Stimulated activated CD4-positive, alpha-beta T cell treated with anti-CD3 and anti-CD28 coated beads, Interleukin-1b, Interleukin-23, amount 100 ng/mL, for 4 hours (primary cell): Measurements from ENCODE around the gene ETNK2.

ENCODE experiments used
- DNase-seq, 2 donors: peaks; one replicate each; pipeline ENCODE4 v3.0.0-alpha.2; 2020; ENCODE audit warnings: low read depth in 2 of 2

The ETNK2 gene, protein sequence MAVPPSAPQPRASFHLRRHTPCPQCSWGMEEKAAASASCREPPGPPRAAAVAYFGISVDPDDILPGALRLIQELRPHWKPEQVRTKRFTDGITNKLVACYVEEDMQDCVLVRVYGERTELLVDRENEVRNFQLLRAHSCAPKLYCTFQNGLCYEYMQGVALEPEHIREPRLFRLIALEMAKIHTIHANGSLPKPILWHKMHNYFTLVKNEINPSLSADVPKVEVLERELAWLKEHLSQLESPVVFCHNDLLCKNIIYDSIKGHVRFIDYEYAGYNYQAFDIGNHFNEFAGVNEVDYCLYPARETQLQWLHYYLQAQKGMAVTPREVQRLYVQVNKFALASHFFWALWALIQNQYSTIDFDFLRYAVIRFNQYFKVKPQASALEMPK

DNA sequence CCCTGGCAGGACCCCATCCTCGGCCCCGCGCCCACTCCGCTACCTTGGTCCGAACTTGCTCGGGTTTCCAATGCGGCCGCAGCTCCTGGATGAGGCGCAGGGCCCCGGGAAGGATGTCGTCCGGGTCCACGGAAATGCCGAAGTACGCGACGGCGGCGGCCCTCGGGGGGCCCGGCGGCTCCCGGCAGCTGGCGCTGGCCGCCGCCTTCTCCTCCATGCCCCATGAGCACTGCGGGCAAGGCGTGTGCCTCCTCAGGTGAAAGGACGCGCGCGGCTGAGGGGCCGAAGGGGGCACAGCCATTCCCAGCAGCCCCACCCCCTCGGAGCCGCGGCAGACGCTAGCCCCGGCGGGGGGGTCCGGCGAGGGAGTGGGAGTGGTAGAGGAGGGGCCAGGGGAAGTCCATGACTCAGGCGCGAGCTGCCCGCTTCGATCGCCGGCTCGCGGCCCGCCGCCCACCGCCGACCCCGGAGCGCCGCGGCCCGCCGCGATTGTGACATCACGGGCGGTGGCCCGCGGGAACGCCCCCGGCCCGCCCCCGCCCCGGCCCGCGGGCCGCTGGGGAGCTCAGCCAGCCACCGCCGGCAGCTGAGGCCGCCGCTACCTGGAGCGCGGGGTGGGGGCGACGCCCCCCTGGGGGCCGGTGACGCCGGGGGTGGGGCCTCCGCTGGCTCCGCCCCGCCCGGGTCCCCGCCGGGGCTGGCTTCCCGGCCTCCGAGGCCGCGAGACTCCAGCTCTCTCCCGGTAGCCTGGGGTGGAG, at the start of gene ETNK2:
Gene ETNK2, minus strand, starts transcription at position 493 of the 758 bp plus-strand sequence. Its CDS starts 192 bp downstream, at position 301.
- DNase-seq = peak; percentile 33 to 50

DNA sequence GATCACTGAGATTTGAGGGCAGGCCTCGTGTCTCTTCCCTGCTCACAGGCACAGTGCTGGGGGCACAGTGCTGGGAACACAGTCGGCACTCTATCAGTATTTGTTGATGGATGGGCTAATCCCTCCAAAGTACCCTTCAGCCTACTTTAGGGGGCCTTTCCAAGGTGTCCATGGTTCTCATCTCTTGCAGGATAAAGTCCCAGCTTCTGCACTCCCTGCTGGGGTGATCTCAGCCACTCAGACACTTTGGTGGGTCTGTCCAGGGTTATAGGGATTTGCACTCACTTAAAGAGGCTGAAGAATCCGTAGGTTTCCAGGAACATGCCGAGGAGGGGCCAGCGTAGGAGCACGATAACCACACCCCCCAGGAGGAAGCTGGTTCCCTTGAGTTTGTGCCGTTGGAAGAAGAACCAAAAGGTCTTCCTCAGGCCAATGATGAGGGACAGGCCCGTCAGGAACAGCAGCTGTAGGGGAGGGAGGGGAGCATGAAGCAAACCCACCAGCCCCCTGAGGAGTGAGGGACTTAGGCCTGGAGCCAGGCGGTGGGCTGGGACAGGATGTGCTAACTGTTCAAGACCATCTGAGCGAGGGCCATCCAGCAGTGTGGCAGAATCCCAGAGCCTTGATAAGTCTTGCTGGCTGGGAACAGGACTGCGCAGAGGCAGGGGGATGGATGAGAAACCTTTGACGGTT, 49.6 kb upstream of the ETNK2 start:
- DNase-seq = no peak

DNA sequence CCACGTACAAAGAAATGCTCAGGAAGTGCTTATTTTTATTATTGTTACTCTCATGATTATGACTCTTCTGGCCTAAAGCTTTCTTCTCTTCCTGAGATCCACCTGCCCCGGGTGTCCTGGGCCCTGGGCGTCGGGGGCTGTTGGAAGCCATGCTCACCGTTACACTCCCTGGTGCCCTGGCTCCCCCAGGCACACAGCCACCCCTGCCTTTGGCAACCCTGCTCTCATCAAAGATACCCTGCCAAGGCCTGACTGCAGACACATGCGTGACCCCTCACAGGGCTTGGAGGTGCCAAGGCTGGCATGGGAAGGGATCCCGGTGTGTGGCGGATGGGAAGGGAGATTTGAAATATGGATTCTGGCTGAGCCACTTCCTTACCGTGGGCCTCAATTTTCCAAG, 47.7 kb upstream of the ETNK2 start:
- DNase-seq = no peak

DNA sequence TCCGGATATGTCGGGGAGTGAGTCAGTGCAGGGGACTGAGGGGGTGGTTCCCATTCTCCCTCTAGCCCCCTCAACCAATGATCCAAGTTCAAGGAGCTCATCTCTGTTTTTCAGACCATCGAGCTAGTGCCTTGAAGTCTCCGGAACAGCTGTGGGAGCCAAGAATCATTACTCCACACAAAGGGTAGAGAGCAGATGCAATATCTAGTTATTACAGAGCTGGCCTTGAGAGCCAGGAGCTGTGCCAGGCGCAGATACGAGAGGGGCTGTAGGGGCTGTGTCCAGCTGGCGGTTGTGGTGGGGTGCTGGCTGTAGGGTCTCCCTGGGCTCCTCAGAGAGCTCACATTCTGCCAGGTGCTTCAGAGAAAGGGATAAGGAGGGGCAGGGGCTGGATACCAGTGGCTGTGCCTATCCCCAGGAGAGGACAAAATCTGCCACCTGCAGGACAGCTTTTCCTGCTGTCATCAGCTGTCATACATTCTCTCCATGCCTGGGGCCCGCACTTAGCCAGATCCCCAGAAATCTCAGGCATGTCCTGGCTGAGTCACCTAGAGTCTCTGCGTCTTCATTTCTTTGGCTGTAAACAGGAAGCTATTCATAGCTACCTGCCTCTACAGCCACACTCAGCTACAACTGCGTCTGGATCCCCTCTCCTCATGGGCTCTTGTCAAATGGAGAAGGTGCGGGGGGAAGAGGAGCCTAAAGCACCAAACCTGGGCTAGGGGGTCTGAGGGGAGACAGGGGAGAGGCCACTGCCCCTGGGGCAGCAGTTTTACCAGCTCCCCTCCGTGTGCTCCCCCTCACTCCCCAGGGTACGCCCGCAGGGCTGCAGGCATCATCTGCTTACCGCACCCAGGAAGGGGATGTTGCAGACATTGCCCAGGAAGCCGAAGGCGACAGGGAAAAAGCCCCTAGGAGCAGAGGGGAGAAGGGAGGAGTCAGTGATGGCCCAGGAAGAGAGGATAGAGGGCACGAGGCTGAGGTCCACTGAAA, 46.8 kb upstream of the ETNK2 start:
- no peak for DNase-seq

DNA sequence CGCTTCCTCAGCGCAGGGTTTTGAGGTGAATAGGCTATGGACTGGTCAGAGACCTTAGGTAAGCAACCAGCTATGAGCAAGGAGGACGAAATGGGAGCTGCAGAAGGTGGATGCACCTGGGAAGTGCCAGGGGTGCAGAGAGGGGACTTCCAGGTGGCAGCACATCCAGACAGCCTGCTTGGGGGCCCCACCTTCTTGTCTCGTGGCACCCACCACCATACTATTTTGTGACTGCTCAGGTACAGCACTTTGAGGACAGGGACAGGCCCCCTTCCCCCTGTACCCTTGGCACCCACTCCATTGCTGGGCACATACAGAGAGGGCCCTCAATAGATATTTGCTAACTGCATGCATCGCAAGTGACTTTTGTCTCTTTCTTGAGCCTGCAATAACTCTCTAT, 45.2 kb upstream of the ETNK2 start:
- DNase-seq = no peak

DNA sequence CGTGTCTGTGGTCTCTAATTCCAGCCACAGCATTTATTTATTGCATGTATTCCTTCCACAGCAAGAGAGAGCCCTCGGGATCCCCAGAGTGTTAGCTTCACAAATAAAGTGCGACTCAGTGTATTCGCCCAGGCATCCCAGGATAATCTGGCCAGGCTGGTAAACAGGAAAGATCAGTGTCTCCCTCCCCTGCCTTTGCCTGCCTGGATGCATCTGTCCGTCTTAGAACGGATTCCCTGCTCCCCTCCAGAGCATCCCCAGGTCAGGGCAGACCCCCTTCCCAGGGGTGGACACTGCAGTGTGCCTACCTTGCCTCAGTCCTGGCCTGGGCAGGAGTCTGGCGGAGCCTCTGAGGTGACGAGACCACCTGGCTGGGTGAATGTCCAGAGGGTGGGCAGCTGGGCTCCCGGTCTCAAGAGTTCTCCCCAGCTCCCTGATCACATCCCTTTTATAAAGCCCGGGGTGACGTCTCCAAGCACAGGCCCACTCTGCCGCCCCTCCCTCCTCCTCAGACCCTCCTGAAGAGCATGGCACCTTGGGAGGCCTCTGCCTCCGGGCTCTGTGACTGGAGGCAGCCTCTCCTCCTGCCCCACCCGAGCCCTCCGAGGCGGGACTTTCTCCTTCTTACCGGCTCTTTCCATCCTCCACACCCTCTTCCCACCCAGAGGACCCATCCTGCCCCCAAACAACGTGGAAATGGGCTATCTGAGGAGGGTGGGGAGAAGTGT, 44.4 kb upstream of the ETNK2 start, which contains the start of gene KISS1:
Gene KISS1, minus strand, starts transcription at position 424 of the 728 bp plus-strand sequence. CDS start 3,615 bp downstream, outside the sequence.
- DNase-seq = no peak

DNA sequence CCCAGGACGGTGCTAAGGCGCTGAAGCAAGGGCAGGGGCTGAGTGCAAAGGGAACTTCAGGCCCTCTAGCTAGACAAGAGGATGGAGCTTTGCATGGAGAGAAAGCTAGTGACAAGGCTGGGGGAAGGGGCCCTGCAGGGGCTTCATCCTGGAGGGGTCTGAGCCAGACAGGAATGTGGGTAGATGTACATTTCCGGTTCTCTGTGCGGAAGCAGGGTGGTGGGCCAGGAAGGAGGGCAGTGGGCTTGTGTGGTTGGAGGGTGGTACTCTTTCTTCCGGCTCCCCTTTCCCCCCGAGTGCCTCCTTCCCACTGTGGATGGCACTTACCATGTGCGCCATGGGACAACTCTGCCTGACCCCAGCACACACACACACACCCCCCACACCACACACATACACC, 42.9 kb upstream of the ETNK2 start:
- DNase-seq = no peak

DNA sequence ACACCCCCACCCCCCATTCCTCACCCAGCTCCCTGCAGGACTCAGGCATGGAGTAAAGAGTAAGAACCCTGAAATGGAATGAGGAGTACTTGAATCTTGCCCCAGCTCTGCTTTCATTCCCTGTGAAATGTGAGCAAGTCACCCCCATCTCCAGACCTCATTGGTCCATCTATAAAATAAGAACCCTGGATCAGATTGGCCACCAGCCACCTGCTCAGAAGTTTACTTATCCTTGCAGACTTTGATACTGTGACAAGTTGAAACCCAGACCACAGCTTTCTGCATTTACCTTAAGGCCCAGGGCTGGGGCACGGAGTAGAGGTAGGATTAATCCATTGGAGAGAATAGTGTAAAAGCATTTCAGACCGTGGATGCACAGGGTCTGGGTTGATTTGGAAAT, 42.2 kb upstream of the ETNK2 start:
- DNase-seq = no peak

DNA sequence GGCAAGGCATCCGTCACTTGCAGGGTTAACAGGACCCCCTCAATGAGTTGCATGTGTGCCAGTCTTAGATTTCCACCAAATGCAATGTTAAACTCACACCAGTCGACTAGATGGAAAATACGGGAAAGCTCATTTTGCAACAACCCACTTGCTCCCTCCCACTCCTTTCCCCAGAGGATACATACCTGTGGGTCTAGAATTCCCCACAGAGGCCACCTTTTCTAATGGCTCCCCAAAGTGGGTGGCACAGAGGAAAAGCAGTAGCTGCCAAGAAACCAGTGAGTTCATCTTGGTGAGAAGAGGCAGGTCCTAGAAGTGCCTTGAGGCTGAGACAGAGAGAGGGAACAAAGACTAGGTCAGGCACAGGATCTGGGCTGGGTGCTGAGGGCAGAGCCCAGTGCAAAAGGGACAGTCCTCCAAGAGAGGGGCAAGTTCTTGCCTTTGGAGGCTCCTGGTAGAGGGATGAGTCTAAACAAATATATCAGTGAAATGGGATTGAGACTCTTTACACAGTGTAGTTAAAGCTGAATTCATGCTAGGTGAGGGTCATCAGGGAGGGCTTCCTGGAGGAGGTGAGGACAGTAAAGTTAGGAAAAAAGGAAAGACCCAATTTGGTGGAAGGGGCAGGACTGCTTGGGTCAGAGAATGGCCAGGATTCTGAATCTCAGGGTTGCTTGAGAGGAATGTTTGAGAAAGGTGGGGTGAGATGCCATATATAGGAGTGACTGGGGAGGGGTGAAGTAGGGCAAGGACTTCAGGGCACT, 40.9 kb upstream of the ETNK2 start:
- no peak for DNase-seq

DNA sequence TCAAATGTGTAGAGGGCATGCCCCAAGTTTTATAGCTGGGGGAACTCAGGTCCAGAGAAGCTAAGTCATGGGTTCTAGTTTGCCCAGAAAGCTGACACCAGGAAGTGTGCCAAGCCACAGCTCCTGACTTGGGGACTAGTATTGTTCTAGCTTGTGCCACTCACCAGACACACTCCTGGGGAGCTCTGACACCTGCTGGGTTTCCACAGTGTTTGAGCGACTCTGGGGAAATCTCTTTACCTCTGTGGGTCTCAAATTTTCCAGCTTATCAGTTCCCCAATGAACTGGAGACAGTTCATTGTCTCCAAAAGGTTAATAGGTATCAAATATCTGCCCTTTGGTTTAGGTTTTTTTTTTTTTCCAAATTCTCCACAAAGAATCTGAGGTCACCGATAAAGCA, 40.2 kb upstream of the ETNK2 start:
- DNase-seq = no peak

DNA sequence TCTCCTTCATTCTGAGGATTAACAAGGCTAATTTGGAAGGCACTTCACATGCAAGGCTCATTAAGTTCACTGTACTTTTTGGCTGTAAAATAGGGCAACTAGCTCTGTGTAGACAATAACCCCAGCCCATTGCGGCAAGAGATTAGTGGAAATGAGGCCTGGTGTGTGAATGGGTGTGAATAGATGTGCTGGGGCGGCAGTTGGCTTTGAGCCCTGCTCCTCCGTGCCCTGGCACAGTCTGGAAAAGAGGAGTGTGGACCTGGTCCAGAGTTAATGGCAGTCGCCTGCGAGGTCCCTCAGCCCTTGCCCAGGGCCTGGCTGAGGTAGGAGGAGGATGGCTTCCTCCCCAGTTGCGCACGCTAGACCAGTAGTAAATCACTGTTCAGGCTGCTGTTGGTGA, 39.6 kb upstream of the ETNK2 start:
- no peak for DNase-seq

DNA sequence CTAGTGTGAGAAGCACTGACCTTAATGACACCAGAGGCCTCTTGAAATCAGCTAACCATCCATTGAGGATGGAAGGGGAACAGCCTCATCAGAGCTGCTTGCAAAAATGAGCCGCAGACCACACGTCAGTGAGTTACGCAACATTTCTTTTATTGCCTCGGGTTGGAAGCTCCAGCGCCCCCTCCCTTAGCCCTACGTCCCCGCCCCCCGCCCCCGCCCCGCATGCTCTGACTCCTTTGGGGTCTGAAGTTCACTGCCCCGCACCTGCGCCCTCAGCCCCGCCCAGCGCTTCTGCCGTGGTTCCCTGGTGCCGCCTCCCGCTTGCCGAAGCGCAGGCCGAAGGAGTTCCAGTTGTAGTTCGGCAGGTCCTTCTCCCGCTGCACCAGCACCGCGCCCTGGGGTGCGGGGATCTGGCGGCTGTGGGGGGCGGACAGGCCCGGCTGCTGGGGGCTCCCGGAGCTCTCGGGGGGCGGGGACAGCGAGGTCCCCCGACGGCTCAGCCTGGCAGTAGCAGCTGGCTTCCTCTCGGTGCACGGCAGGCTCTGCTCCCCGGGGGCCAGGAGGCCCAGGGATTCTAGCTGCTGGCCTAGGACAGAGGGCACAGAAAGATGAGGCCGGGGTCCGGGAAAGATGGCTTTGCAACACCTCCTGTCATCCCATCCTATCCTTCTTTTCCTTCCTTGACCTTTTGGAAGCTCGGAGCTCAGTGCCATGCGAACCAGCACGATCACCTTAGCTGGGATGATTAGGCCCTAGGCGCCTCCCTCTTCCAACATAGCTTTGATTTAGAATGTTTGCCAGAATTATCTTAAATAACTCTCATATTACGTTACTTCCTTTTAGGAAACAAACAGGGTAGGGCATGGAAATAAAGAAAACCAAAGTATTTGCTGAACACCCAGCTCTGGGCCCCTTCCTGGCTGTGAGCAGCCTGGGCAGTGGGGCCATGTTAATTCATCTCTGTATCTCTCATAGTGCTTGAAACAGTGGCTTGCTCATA, 38.7 kb upstream of the ETNK2 start:
- DNase-seq = peak in 1 of 2 donors; percentile 5

DNA sequence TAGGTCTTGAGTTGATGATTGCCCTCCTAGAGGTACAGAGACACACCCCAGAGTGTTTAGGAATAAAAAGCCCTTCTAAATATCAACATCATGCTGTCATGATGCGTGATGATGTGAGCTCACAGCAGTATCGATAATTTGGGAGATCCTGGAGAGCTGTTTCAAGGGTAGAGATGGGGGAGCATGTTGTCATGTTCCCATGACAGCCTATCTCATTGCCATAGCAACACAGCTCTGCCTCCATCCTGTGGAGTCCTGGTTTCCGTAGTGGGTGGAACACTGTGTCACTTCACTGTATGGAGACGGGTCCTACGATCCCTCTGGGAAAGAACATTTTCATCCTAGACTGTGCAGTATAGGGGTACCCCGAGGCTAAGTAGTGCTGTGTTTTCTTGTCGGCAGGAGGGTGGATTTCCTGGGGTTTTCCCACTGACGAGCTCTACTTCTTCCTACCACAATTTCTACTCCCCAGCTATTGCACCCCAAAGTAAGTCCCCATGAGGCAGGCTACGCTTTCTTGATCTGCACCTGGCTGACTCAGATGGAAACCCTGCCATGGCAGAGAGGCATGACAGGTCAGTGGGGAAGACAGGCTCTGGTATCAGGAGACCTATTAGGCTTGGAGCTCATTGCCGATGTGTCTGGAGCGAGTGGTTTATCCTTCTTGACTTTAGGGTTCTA, 37.3 kb upstream of the ETNK2 start:
- DNase-seq = no peak

DNA sequence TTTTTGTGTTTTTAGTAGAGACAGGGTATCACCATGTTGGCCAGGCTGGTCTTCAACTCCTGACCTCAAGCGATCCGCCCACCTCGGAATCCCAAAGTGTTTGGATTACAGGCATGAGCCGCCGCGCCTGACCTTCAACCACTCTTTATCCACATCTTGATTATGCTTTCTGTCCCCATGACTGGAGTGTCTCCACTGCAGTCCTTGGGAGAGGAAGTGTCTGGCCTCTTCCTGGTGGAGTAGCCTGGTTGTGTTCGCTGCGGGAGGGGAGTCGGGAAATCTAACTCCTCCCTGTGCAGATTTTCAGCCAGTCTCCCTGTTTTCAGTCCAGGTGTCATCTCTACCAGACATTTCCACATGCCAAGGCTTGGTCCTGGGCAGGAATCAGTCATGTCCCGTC, 34.8 kb upstream of the ETNK2 start:
- no peak for DNase-seq

DNA sequence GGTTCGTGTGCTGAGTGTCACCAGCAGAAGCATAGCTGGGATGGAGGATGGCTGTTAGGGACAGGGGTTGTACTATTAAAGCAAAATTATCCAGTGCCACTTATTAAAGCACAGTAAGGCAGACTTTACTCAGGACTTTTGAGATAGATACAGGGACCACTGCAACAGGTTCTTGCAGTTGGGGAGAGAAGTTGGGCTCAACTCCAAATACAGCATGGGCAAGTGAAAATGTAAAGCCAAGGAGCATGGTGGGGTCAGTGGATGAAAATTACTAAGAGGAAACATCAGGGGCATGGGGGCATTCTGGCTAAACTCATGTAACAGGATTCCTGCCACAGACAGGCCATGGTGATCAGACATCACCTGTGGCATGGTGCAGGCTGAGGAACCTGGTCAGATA, 29.3 kb upstream of the ETNK2 start:
- no peak for DNase-seq

DNA sequence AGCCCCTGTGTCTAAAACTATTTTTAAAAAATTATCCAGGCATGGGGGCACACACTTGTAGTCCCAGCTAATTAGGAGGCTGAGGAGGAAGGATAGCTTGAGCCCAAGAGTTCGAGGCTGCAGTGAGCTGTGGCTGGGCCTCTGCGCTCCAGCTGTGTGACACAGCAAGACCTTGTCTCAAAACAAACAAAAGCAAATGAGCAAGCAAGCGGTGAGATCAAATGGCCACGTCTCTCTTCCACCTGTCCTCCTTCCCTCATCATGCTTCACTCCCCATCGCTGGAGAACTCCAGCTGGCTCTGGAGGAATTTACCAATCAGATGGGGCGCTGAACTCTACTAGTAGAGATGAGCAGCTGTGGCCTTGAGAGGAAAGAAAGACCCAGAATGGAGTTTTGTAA, 28.3 kb upstream of the ETNK2 start:
- DNase-seq = no peak

DNA sequence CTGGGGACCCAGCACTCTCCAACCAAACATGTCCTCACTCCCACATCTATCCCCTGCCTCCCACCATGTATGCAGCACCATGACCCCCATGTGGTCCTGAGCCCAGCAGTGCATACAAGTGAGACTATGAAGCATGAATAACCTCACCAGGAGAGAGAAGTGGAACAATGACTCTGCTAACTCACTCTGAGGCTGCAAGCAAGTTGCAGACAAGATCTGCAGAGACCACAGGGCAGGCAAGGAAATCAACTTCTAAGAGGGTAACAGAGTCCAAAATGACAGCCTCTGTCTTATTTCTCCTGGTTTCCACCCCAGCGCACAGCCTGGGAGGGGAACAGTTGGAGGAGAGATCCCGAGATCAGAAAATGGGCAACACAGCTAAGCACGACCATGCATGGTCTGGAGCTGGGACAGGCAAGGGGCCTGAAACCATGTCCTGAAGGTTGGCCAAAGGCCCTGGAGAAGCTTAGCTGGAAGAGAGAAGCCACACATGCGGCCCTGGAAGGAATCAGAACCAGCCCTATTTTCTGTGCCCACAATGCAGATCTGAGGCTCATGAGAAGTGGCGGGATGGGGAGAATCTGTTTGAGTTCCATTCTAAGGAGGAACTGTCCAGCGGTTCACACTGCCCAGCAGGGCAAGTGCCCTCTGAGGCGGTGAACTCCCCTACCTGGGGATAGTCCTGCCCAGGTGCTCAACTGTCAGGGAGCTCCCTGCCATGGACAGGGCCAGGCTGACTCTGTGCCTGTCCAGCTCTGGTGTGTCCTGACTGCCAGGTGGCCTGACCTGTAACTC, 26.8 kb upstream of the ETNK2 start:
- DNase-seq = no peak
